Astrocyte (in vitro differentiated cells and primary cell): ENCODE results near the gene SRPK1.

Source experiments
- CTCF ChIP-seq: IDR thresholded peaks from 2 replicates; pipeline ENCODE4 v1.5.1; 2011; ENCODE audit warnings: low read depth, mild to moderate bottlenecking, inconsistent platforms, low read length, moderate library complexity; ENCODE audit not compliant: insufficient read depth
- EZH2 ChIP-seq: IDR thresholded peaks from 2 replicates; pipeline ENCODE4 v1.6.1; 2012; ENCODE audit warnings: mild to moderate bottlenecking, low read length, inconsistent platforms; ENCODE audit not compliant: insufficient read depth

DNA sequence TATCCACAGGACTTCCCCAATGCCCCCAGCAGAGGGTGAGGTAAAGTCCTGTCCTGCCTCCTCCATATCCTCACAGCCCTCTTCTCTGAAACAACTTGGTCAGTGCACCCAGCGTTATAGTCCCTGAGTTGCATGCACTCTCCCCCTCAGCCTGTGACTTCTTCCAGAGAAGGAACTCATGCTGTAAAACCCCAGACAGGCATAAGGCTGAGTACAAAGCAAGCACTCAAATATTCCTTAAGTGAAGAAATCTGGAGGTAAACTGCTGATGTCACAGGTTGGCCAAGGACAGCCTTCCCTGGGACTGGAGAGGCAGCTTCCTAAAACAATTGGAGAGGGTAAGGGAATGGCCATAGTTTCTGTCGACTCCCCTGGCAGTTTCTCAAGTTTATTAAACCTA, 12.9 kb upstream of the SRPK1 start:
- TF ChIP-seq CTCF (no peak), EZH2 (no peak)
